K562 (cell line): ENCODE measurements around the gene GLG1. TPM values are rescaled to one million over a fixed set of nuclear protein-coding genes. Genes with fewer than 3 reads are reported as not detected.
A peak's percentile ranks its signal among the peaks of the same experiment; 100 is the strongest.

Experiments used
- ADNP ChIP-seq: fragments of 200-800 bp; sonication (Bioruptor generic); IDR thresholded peaks from 2 replicates; pipeline ENCODE4 v1.6.1; 2016; ENCODE audit warnings: missing genetic modification characterization, missing compliant biosample characterization
- CCNT2 ChIP-seq: IDR thresholded peaks from 2 replicates; pipeline ENCODE4 v1.6.1; 2011; ENCODE audit warnings: borderline replicate concordance, low read depth, mild to moderate bottlenecking, moderate library complexity, mixed read lengths, low read length; ENCODE audit not compliant: insufficient read length; ENCODE audit errors: extremely low read depth
- HINFP ChIP-seq: fragments of 450-650 bp; conservative IDR thresholded peaks from 2 replicates; pipeline ENCODE4 v1.6.1; 2016; ENCODE audit warnings: missing genetic modification characterization, low read depth, mild to moderate bottlenecking, control low read depth, missing compliant biosample characterization
- MAFK ChIP-seq: IDR thresholded peaks from 2 replicates; pipeline ENCODE4 v1.6.1; 2011; ENCODE audit warnings: low read length, improper control_type of control experiment
- MEF2D ChIP-seq: conservative IDR thresholded peaks from 2 replicates; pipeline ENCODE4 v1.6.1; 2016; ENCODE audit warnings: low read depth, missing genetic modification characterization, missing compliant biosample characterization
- MGA ChIP-seq: fragments of 450-650 bp; IDR thresholded peaks from 2 replicates; pipeline ENCODE4 v1.6.1; 2016; ENCODE audit warnings: mild to moderate bottlenecking, moderate library complexity
- MXD1 ChIP-seq: fragments of 250-450 bp; sonication (Bioruptor Pico); IDR thresholded peaks from 2 replicates; pipeline ENCODE4 v1.8.0; 2021; ENCODE audit warnings: borderline replicate concordance, mild to moderate bottlenecking, moderate library complexity; ENCODE audit not compliant: poor library complexity, severe bottlenecking
- SREBF2 ChIP-seq: sonication (generic); formaldehyde crosslinking; IDR thresholded peaks from 2 replicates; pipeline ENCODE4 v1.4.0; 2020; ENCODE audit warnings: mild to moderate bottlenecking, missing genetic modification reagents
- TAF15 ChIP-seq: fragments of 200-400 bp; formaldehyde crosslinking; IDR thresholded peaks from 2 replicates; pipeline ENCODE4 v1.6.1; 2017; ENCODE audit warnings: mild to moderate bottlenecking, low read depth, low read length, moderate library complexity
- ZBED1 ChIP-seq: IDR thresholded peaks from 2 replicates; pipeline ENCODE4 v1.6.1; 2014
- ZNF217 ChIP-seq: sonication (generic); formaldehyde crosslinking; IDR thresholded peaks from 2 replicates; pipeline ENCODE4 v1.8.0; 2022; ENCODE audit warnings: mild to moderate bottlenecking, missing genetic modification reagents
- ZNF408 ChIP-seq: fragments of 250-450 bp; sonication (Bioruptor Pico); IDR thresholded peaks from 2 replicates; pipeline ENCODE4 v1.4.0; 2020; ENCODE audit warnings: low read depth, mild to moderate bottlenecking, moderate library complexity
- ZSCAN32 ChIP-seq: fragments of 450-650 bp; formaldehyde crosslinking; IDR thresholded peaks from 2 replicates; pipeline ENCODE4 v1.4.0; 2020; ENCODE audit warnings: mild to moderate bottlenecking, moderate library complexity
- ZZZ3 ChIP-seq: fragments of 450-650 bp; IDR thresholded peaks from 2 replicates; pipeline ENCODE4 v1.6.1; 2016; ENCODE audit warnings: antibody characterized with exemption, mild to moderate bottlenecking, moderate library complexity
- polyA plus RNA-seq, 8 experiments: library from polyadenylated mRNA; depleted of rRNA in 4 of 8; stranded (reverse) in 5 of 8; unstranded in 3 of 8; fragments of >200 nt; fragmentation: Nextera tagmentation in 2 of 8; fragmentation: Illumina TruSeq in 1 of 8; extraction: Ambion mirVana in 2 of 8; extraction: Trizol in 1 of 8; gene quantifications; 2 replicates each; pipeline versions ENCODE4 v1.2.1 to v1.2.3, GENCODE V29; 2011 to 2014; ENCODE audit warnings: inconsistent platforms in 1 of 8, missing spikeins in 1 of 8
- total RNA-seq, 7 experiments: library from RNA; depleted of rRNA in 6 of 7; stranded (reverse); fragments of >200 nt in 6 of 7; fragmentation: Illumina TruSeq in 2 of 7; extraction: Trizol in 2 of 7; gene quantifications; 2 replicates each; pipeline versions ENCODE4 v1.2.1 to v1.2.3, GENCODE V29; 2011 to 2021; ENCODE audit warnings: low replicate concordance in 1 of 7

Gene GLG1
- total and polyA plus RNA-seq, 9 of the 15 experiments (the other 6 are each of a cell fraction or from before 2014, with no cell fraction given): 6.2 to 36.0 (median 23.6) TPM

- TF ChIP-seq HINFP (tag) (no peak), MXD1 (no peak), MEF2D (tag) (no peak), ZNF408 (CRISPR knock-in tag) (no peak), ADNP (tag) (0 out of 2 replicates have a peak, but pooled peaks have one; percentile 11), TAF15 (no peak), CCNT2 (peak; percentile 72), SREBF2 (CRISPR knock-in tag) (no peak), MAFK (no peak), ZNF217 (no peak), ZSCAN32 (no peak), ZZZ3 (no peak), ZBED1 (no peak), MGA (no peak)
Measured at GRCh38 chr16:74608944-74609343, 2.0 kb upstream of the GLG1 start (continued).
